Smooth muscle cell of the brain vasculature (primary cell): ENCODE measurements around the gene UBE2O.
A peak's percentile ranks its signal among the peaks of the same experiment; 100 is the strongest.

Experiments
- DNase-seq: peaks from one replicate; pipeline ENCODE4 v3.0.0-alpha.2; 2012; ENCODE audit warnings: low read depth, low spot score

UBE2O gene

GRCh38 chr17:76416899-76417298, 36.1 kb downstream of the UBE2O start:
- no peak for DNase-seq

- no peak for DNase-seq
These were observed 36.5 kb downstream of the UBE2O start for GRCh38 chr17:76416457-76416856.

- no peak for DNase-seq
These were observed 37.2 kb downstream of the UBE2O start for GRCh38 chr17:76415786-76416185.

- DNase-seq: no peak
These were observed 38.3 kb downstream of the UBE2O start for GRCh38 chr17:76414334-76415295.

GRCh38 chr17:76411247-76411646, 41.7 kb downstream of the UBE2O start:
- DNase-seq: no peak

- no peak for DNase-seq
These were observed 42.5 kb downstream of the UBE2O start for GRCh38 chr17:76410328-76410965.

GRCh38 chr17:76408037-76408849, 44.7 kb downstream of the UBE2O start:
- DNase-seq: no peak

GRCh38 chr17:76407509-76407908, 45.4 kb downstream of the UBE2O start:
- DNase-seq: no peak

- DNase-seq: no peak
These were observed 46.8 kb downstream of the UBE2O start for GRCh38 chr17:76405967-76406647.

- DNase-seq: no peak
These were observed 47.4 kb downstream of the UBE2O start for GRCh38 chr17:76405607-76405966.

- no peak for DNase-seq
These were observed 47.9 kb downstream of the UBE2O start for GRCh38 chr17:76404976-76405563.

- no peak for DNase-seq
These were observed 48.7 kb downstream of the UBE2O start for GRCh38 chr17:76404256-76404655.

- DNase-seq: no peak
These were observed 50.2 kb downstream of the UBE2O start for GRCh38 chr17:76402711-76403110.

- DNase-seq: no peak
These were observed 53.5 kb downstream of the UBE2O start for GRCh38 chr17:76399175-76400172.

GRCh38 chr17:76398523-76399174, 54.3 kb downstream of the UBE2O start:
- no peak for DNase-seq

GRCh38 chr17:76397687-76398522, 55.0 kb downstream of the UBE2O start:
- peak; percentile 79 for DNase-seq

- DNase-seq: no peak
These were observed 55.8 kb downstream of the UBE2O start for GRCh38 chr17:76397184-76397583.

GRCh38 chr17:76395980-76396379, 57.0 kb downstream of the UBE2O start:
- no peak for DNase-seq
